OCI-LY1 (cell line): ENCODE data around the gene SIRT4.

Experiments used
- H2AFZ ChIP-seq: fragments of 200-600 bp; sonication (generic), shearing (Covaris generic); 2 replicates; pipeline ENCODE4 v1.6.0; 2014; ENCODE audit warnings: antibody characterized with exemption, mild to moderate bottlenecking, low read length
- H3F3A ChIP-seq: fragments of 200-600 bp; sonication (generic), shearing (Covaris generic); 2 replicates; pipeline ENCODE4 v1.6.0; 2014; ENCODE audit warnings: mild to moderate bottlenecking, antibody characterized with exemption, low read length, moderate library complexity; ENCODE audit not compliant: insufficient read depth
- H3K27ac ChIP-seq: fragments of 200-600 bp; sonication (generic); 2 replicates; pipeline ENCODE4 v1.5.1; 2014; ENCODE audit warnings: low read length, mixed run types, mild to moderate bottlenecking, low read depth; ENCODE audit not compliant: poor library complexity, severe bottlenecking
- H3K27me3 ChIP-seq: fragments of 200-600 bp; sonication (generic); 2 replicates; pipeline ENCODE4 v1.6.0; 2014; ENCODE audit warnings: antibody characterized with exemption, mild to moderate bottlenecking, low read length, moderate library complexity; ENCODE audit not compliant: insufficient read depth
- H3K36me3 ChIP-seq: fragments of 200-600 bp; sonication (generic); 2 replicates; pipeline ENCODE4 v1.6.1; 2014; ENCODE audit warnings: mild to moderate bottlenecking, antibody characterized with exemption, low read length, moderate library complexity, mixed read lengths; ENCODE audit not compliant: insufficient read depth
- H3K4me1 ChIP-seq: fragments of 200-600 bp; sonication (generic); 2 replicates; pipeline ENCODE4 v1.5.1; 2014; ENCODE audit warnings: mild to moderate bottlenecking, low read length, moderate library complexity; ENCODE audit not compliant: insufficient read depth, severe bottlenecking
- H3K4me2 ChIP-seq: fragments of 200-600 bp; sonication (generic), shearing (Covaris generic); 2 replicates; pipeline ENCODE4 v1.6.1; 2014; ENCODE audit warnings: low read length
- H3K4me3 ChIP-seq: fragments of 200-600 bp; sonication (generic); 2 replicates; pipeline ENCODE4 v1.5.1; 2014; ENCODE audit warnings: low read length, low read depth, mild to moderate bottlenecking, mixed read lengths; ENCODE audit not compliant: poor library complexity, severe bottlenecking
- H3K79me2 ChIP-seq: fragments of 200-600 bp; shearing (Covaris generic); 2 replicates; pipeline ENCODE4 v1.6.1; 2016; ENCODE audit warnings: mixed run types, low read length, mixed read lengths; ENCODE audit not compliant: insufficient read depth
- H3K9ac ChIP-seq: fragments of 200-600 bp; sonication (generic), shearing (Covaris generic); 2 replicates; pipeline ENCODE4 v1.6.1; 2014; ENCODE audit warnings: mild to moderate bottlenecking, low read length, mixed read lengths
- H3K9me2 ChIP-seq: fragments of 200-600 bp; sonication (generic), shearing (Covaris generic); 2 replicates; pipeline ENCODE4 v1.6.1; 2014; ENCODE audit warnings: low read depth, mild to moderate bottlenecking, low read length, mixed read lengths
- H3K9me3 ChIP-seq: fragments of 200-600 bp; shearing (Covaris generic); 2 replicates; pipeline ENCODE4 v1.6.1; 2014; ENCODE audit warnings: low read length, mixed read lengths
- H4K20me1 ChIP-seq: fragments of 200-600 bp; sonication (generic), shearing (Covaris generic); 2 replicates; pipeline ENCODE4 v1.6.0; 2016; ENCODE audit warnings: mild to moderate bottlenecking, low read length; ENCODE audit not compliant: insufficient read depth
- EZH2 ChIP-seq: fragments of 200-600 bp; sonication (generic), shearing (Covaris generic); IDR thresholded peaks from 2 replicates; pipeline ENCODE4 v1.8.0; 2017; ENCODE audit warnings: borderline replicate concordance, mixed run types, mild to moderate bottlenecking, antibody characterized with exemption, low read length, moderate library complexity, mixed read lengths
- TF ChIP-seq, protein P1 (sequence below): fragments of 200-600 bp; sonication (generic), shearing (Covaris generic); IDR thresholded peaks from 2 replicates; pipeline ENCODE4 v1.5.1; 2017; ENCODE audit warnings: mild to moderate bottlenecking, antibody characterized with exemption, low read length, moderate library complexity, mixed read lengths

The SIRT4 gene

DNA sequence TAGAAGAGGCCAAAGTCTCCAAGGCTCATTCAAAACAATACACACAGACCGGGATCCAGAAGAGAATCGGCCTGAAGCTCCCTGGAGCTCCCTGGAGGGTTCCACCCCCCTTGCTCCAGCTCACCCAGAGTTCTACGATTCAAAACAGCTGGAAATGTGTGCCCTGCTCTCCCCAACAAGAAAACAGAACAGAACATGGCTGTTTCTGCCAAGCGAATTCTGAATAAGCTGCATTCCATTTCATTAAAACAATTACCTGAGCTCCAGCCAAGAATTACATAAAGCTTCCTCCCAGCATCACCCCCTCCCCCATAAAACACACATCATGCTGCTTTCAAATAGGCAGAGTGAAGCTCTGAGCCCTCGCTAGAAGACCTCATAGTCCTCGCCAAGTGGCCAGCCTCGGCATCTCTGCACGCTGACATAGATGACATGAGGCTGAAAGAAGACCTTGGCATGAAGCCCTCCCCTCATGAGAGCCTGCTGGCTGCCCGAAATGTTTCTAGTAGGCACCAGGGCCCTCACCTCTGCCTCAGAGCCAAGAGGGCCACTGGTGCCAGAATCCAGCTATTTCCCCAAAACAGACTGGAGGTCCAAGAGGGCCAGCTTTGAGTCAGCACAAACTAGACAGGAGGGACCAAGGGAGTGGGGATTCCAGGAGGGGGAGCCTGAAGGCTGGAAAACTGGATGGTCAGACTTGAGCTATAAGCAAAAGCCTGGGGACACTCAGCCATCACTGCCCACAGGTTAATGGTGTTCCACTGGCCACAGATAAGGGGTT lies 44.9 kb upstream of the SIRT4 start:
- Histone ChIP-seq H3K79me2 (no peaks in the 10 kb centered on the region), H3K27me3 (peaks cover 4% of the 10 kb centered on the region; the same call in 1 of the 2 replicates), H3K4me3 (no peak overlapping the region), H3K4me2 (no peak overlapping the region), H2AFZ (no peak overlapping the region), H3K9me2 (no peaks in the 10 kb centered on the region), H3K4me1 (no peaks in the 10 kb centered on the region), H3F3A (no peaks in the 10 kb centered on the region), H3K27ac (no peak overlapping the region), H3K9ac (no peak overlapping the region), H3K9me3 (no peaks in the 10 kb centered on the region), H4K20me1 (no peaks in the 10 kb centered on the region), H3K36me3 (no peaks in the 10 kb centered on the region)
- TF ChIP-seq EZH2, result no peak
- TF ChIP-seq, protein P1, sequence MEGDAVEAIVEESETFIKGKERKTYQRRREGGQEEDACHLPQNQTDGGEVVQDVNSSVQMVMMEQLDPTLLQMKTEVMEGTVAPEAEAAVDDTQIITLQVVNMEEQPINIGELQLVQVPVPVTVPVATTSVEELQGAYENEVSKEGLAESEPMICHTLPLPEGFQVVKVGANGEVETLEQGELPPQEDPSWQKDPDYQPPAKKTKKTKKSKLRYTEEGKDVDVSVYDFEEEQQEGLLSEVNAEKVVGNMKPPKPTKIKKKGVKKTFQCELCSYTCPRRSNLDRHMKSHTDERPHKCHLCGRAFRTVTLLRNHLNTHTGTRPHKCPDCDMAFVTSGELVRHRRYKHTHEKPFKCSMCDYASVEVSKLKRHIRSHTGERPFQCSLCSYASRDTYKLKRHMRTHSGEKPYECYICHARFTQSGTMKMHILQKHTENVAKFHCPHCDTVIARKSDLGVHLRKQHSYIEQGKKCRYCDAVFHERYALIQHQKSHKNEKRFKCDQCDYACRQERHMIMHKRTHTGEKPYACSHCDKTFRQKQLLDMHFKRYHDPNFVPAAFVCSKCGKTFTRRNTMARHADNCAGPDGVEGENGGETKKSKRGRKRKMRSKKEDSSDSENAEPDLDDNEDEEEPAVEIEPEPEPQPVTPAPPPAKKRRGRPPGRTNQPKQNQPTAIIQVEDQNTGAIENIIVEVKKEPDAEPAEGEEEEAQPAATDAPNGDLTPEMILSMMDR, result no peak

DNA sequence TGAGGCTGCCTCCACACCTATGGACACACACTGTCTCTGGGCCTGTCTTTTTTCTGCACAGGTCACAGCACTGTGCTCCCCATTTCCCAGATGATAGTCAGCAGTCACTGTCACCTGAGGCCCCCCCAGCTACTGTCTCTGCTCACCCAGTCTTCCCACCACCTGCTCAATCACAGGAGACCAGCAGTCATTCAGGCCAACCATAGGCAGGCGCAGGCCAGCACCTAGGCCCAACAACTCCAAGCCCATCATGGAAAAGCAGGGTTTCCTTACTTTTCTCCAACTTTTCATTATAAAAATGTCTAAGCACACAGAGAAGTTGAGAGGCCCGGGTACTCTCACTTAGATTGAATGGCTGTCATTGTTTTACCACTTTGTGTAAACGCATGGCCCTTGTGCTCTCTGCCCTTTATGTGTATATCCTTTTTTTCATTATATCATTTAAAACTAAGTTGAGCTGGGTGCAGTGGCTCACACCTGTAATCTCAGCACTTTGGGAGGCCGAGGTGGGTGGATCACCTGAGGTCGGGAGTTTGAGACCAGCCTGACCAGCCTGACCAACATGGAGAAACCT lies 43.7 kb upstream of the SIRT4 start:
- H3K27ac ChIP-seq, result no peak overlapping the region
- H3K4me1 ChIP-seq, result no peaks in the 10 kb centered on the region
- H3K9me2 ChIP-seq, result no peaks in the 10 kb centered on the region
- TF ChIP-seq, protein P1, result no peak
- no peak for TF ChIP-seq EZH2
- peaks cover 4% of the 10 kb centered on the region; the same call in 1 of the 2 replicates for H3K27me3 ChIP-seq
- no peaks in the 10 kb centered on the region for H3K79me2 ChIP-seq
- no peaks in the 10 kb centered on the region for H3K36me3 ChIP-seq
- H3K4me3 ChIP-seq, result no peak overlapping the region
- H4K20me1 ChIP-seq, result no peaks in the 10 kb centered on the region
- no peak overlapping the region for H3K4me2 ChIP-seq
- H3K9ac ChIP-seq, result no peak overlapping the region
- H3K9me3 ChIP-seq, result no peaks in the 10 kb centered on the region
- H3F3A ChIP-seq, result no peaks in the 10 kb centered on the region
- no peak overlapping the region for H2AFZ ChIP-seq

DNA sequence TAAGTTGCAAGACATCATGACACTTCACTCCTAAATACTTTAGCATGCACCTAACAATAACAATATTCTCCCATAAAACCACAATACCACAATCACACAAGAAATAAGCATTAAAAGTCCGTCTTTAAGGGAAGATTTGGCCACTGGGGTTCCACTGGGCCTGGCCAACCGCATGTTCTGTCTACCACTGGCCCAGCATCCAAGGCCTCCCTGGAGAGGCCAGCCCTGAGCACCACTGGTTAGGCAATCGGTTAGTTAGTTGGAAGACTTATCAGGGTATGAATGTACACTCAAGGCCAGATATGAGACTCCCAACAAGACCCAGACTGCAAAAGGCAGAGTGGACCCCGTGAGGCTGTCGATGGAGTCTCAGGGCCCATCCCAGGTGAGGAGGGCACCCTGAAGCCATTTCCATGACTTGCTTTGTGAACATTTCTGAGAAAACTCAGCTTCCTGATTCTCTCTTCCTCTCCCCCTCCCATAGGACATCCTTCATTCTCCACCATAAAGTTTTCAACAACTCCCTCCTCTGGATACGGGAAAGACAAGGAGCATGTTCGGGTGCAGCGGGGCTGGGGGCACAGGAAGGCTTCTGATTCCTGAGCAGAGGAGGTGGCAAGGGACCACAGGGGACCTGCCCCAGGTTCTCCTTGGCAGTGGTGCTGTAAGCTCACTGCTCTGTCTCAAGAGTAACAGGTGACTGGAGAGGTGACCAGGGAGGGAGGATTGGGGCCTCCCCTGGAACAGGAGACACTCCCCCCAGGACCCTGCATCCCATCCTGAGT lies 42.5 kb upstream of the SIRT4 start:
- H3F3A ChIP-seq, result no peaks in the 10 kb centered on the region
- no peaks in the 10 kb centered on the region for H3K36me3 ChIP-seq
- H3K27ac ChIP-seq, result no peak overlapping the region
- no peaks in the 10 kb centered on the region for H3K9me2 ChIP-seq
- H3K4me2 ChIP-seq, result no peak overlapping the region
- peaks cover 1% of the 10 kb centered on the region for H3K4me1 ChIP-seq
- no peak overlapping the region for H3K4me3 ChIP-seq
- no peak overlapping the region for H3K9ac ChIP-seq
- TF ChIP-seq, protein P1, result no peak
- TF ChIP-seq EZH2, result no peak
- no peaks in the 10 kb centered on the region for H4K20me1 ChIP-seq
- H3K9me3 ChIP-seq, result no peaks in the 10 kb centered on the region
- peaks cover 4% of the 10 kb centered on the region; the same call in 1 of the 2 replicates for H3K27me3 ChIP-seq
- no peak overlapping the region for H2AFZ ChIP-seq
- H3K79me2 ChIP-seq, result no peaks in the 10 kb centered on the region
